KOPT-K1 (cell line): ENCODE results near the gene ESPN.

Source experiments
- H3K27ac ChIP-seq: fragments of 200-600 bp; sonication (generic); 2 replicates; pipeline ENCODE4 v1.5.1; 2016; ENCODE audit warnings: antibody characterized with exemption, mild to moderate bottlenecking, low read depth, low read length; ENCODE audit not compliant: poor library complexity, severe bottlenecking
- H3K36me3 ChIP-seq: fragments of 200-600 bp; sonication (generic); 2 replicates; pipeline ENCODE4 v1.5.1; 2017; ENCODE audit warnings: antibody characterized with exemption, mild to moderate bottlenecking, low read length, moderate library complexity; ENCODE audit not compliant: insufficient read depth
- H3K9me3 ChIP-seq: fragments of 200-600 bp; sonication (generic); 2 replicates; pipeline ENCODE4 v1.5.1; 2017; ENCODE audit warnings: antibody characterized with exemption, low read length, mild to moderate bottlenecking; ENCODE audit not compliant: insufficient read depth, poor library complexity, severe bottlenecking

The ESPN gene, protein sequence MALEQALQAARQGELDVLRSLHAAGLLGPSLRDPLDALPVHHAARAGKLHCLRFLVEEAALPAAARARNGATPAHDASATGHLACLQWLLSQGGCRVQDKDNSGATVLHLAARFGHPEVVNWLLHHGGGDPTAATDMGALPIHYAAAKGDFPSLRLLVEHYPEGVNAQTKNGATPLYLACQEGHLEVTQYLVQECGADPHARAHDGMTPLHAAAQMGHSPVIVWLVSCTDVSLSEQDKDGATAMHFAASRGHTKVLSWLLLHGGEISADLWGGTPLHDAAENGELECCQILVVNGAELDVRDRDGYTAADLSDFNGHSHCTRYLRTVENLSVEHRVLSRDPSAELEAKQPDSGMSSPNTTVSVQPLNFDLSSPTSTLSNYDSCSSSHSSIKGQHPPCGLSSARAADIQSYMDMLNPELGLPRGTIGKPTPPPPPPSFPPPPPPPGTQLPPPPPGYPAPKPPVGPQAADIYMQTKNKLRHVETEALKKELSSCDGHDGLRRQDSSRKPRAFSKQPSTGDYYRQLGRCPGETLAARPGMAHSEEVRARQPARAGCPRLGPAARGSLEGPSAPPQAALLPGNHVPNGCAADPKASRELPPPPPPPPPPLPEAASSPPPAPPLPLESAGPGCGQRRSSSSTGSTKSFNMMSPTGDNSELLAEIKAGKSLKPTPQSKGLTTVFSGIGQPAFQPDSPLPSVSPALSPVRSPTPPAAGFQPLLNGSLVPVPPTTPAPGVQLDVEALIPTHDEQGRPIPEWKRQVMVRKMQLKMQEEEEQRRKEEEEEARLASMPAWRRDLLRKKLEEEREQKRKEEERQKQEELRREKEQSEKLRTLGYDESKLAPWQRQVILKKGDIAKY

DNA sequence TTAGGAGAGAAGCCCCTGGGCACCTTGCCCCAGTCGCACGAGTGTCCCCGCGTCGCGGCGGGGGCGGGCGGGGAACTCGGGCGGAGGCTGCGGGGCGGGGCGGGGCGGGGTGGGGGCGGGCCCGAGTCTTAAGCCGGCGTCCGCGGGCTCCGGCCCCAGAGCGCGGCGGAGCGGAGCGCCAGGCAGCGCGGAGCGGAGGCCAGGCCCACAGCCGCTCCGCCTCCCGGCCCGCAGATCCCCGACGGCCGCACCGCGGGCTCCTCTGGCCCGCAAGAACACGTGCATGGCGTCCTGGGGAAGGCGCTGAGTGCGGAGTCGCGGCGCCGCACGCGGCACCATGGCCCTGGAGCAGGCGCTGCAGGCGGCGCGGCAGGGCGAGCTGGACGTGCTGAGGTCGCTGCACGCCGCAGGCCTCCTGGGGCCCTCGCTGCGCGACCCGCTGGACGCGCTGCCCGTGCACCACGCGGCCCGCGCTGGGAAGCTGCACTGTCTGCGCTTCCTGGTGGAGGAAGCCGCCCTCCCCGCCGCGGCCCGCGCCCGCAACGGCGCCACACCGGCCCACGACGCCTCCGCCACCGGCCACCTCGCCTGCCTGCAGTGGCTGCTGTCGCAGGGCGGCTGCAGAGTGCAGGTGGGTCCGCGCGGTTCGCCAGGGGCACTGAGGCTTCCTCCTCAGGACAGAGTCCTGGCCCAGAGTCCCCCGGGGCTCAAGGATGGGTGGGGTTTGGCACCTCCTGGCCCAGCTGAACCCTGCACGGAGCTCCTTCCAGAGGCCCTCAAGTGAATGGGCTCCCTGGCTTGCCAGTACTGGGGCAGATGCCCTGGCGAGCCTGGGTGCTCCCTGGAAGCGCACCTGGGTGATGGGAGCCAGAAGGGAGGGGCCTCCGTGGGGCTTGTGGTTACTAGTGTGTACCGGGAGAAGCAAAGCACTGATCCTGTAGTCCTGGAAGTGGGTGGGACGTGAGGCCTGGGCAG, at the start of gene ESPN:
ESPN (plus strand) TSS at position 158 of the 975 bp plus-strand sequence; CDS start at position 338, 180 bp downstream.
- Histone ChIP-seq H3K36me3 (no peaks in the 10 kb centered on the region), H3K9me3 (no peaks in the 10 kb centered on the region), H3K27ac (no peak within 1 kb of the TSS)

DNA sequence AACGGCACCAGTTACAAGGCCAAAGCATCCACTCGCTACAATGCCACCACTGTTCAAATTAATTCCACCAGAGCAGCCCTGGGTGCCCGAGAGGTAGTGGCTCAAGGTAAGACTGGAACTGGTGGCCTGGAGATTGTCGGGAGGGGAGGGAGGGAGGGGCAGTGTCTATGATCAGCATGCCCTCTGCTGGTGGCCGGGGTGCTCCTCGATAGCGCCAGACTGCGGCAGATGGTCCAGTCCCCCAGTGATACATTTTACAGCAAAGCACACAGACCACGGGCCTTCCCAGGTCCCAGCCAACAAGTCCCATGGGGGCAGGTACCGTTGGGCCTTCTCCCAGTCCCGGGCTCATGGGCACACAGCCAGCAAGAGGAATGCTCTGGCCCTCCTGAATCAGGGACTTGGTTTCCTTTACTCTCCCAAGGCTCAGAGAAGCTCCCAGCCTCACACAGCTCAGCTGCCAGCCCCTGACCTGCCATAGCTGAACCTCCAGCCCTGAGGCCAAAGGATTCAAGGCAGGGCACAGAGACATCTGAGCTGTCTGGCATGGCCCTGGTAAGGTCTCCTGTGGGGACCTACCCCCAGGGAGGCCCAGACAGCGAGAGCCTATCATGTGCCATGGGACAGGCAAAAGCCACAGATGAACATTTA, 46.4 kb upstream of the ESPN start:
- Histone ChIP-seq H3K9me3 (peaks cover 7% of the 10 kb centered on the region), H3K27ac (no peak overlapping the region), H3K36me3 (no peaks in the 10 kb centered on the region)

DNA sequence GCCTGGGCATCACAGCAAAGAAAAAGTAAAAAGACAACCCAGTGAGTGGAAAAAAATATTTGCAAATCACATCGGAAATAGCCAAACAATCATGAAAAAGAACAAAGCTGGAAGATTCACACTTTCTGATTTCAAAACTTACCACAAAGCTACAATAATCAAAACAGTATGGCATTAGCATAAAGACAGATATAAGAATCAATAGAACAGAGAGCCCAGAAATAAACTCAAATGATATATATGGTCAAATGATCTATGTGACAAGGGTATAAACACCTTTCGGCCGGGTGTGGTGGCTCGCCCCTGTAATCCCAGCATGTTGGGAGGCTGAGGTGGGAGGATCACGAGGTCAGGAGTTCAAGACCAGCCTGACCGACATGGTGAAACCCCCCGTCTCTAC, 44.5 kb upstream of the ESPN start:
- H3K9me3 ChIP-seq: peaks cover 17% of the 10 kb centered on the region
- no peak overlapping the region for H3K27ac ChIP-seq
- peaks cover 4% of the 10 kb centered on the region; the same call in 1 of the 2 replicates for H3K36me3 ChIP-seq

DNA sequence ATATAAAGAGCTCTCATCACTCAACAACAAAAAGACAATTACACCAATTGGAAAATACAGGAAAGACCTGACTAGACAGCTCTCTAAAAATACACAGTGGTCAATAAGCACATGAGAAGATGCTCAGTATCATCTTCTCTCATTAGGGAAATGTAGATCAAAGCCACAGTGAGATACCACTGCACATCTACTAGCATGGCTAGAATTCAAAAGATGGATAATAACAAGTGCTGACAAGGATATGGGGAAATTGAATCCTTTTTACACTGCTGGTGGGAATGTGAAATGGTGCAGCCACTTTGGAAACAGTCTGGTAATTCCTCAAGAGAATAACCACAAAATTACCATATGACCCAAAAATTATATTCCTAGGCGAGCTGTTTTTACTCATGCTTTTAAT, 40.4 kb upstream of the ESPN start:
- no peak overlapping the region for H3K27ac ChIP-seq

DNA sequence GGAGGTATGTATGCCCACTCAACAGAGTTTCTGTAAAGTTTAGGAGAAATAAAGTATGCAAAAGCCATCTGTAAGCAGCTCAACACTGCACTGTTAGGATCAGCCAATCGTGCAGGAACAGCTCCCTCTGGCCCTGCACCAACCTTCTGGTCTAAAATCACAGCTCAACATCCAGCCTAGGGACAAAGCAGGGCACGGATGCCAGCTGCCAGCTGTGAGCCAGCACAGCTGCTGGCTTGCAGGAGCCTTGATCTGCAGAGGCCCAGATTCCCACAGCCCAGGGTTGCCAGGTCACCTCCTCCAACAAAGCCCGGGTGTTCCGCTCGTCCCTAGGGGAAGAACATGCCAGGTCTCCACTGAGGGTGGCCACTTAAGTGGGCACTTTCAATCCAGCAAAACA, 39.6 kb upstream of the ESPN start:
- Histone ChIP-seq H3K27ac (no peak overlapping the region), H3K36me3 (peaks cover 12% of the 10 kb centered on the region; the same call in 1 of the 2 replicates), H3K9me3 (peaks cover 17% of the 10 kb centered on the region)

More for the DNA sequence above, 40.4 kb upstream of the ESPN start:
- H3K9me3 ChIP-seq: peaks cover 20% of the 10 kb centered on the region
- H3K36me3 ChIP-seq: peaks cover 11% of the 10 kb centered on the region; the same call in 1 of the 2 replicates

DNA sequence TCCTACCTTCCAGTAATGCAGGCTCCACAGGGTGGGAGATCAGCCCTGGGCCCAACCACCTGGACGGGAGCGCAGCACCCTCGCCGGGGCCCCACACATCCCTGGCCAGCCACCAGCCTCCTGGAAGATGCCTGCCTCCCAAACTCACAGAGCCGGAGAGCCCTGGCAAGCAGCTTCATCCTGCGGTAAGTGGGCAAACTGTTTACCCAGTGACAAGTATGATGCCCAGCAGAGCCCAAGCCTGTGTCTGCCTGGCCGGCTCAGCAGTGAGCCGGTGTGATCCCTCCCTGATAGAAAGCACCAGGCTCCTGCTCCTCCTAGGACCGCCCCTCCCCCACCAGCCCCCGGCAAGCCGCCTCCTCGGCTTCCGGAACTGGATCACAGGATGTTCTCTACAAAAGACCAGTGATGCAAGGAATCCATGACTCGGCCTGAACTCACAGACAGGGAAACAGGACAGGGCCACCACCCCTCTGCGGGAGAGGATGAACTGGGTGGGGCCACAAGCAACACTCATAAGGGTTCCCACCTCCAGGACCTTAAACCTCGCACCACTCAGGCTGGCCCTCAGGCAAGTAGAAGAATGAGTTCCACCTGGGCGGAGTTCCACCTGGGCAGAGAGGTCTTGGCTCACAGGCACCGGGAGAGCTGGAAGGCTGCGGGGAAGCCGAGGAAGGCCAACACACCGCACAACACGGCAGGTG, 38.9 kb upstream of the ESPN start:
- Histone ChIP-seq H3K9me3 (peaks cover 13% of the 10 kb centered on the region), H3K27ac (no peak overlapping the region), H3K36me3 (peaks cover 18% of the 10 kb centered on the region; the same call in 1 of the 2 replicates)

DNA sequence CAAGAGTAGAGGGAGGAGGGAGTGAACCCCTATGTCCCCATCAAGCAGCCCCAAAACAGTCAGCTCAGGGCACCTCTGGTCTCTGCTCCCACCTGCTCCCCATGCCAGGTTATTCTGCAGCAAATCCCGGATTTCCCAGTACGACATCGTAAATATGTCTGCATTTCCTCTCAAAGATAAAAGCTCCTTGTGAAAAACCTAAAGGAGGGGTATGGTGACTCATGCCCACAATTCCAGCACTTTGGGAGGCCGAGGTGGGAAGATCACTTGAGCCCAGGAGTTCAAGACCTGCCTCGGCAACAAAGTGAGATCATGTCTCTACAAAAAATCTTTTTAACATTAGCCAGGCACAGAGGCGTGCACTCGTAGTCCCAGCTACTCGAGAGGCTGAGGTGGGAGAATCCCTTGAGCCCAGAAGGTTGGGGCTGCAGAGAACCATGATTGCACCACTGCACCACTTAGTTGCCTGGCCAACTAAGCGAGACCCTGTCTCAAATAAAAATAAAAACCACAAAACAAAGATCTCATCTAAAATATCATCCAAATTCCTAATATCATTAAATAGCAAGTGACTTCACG, 38.1 kb upstream of the ESPN start:
- H3K27ac ChIP-seq: no peak overlapping the region
- H3K9me3 ChIP-seq: peaks cover 13% of the 10 kb centered on the region
- H3K36me3 ChIP-seq: peaks cover 18% of the 10 kb centered on the region; the same call in 1 of the 2 replicates

DNA sequence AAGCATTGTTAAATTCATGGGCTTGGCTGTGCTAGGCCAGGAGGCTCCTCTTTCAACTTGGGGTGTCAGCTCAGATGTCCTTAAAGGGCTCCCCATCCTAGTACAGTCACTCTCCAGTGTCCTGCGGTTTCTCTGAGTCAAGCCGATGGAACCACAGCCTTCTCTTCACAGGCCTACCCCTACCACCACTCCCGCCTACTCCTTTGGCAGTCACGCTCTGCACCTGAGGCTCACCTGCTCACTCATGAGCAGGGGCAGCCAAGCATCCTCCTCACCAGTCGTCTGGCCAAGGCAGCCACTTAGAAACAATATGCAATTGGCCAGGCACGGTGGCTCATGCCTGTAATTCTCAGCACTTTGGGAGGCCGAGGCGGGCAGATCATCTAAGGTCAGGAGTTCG, 34.6 kb upstream of the ESPN start:
- H3K27ac ChIP-seq: no peak overlapping the region
- H3K9me3 ChIP-seq: peaks cover 3% of the 10 kb centered on the region
- H3K36me3 ChIP-seq: peaks cover 15% of the 10 kb centered on the region; the same call in 1 of the 2 replicates

DNA sequence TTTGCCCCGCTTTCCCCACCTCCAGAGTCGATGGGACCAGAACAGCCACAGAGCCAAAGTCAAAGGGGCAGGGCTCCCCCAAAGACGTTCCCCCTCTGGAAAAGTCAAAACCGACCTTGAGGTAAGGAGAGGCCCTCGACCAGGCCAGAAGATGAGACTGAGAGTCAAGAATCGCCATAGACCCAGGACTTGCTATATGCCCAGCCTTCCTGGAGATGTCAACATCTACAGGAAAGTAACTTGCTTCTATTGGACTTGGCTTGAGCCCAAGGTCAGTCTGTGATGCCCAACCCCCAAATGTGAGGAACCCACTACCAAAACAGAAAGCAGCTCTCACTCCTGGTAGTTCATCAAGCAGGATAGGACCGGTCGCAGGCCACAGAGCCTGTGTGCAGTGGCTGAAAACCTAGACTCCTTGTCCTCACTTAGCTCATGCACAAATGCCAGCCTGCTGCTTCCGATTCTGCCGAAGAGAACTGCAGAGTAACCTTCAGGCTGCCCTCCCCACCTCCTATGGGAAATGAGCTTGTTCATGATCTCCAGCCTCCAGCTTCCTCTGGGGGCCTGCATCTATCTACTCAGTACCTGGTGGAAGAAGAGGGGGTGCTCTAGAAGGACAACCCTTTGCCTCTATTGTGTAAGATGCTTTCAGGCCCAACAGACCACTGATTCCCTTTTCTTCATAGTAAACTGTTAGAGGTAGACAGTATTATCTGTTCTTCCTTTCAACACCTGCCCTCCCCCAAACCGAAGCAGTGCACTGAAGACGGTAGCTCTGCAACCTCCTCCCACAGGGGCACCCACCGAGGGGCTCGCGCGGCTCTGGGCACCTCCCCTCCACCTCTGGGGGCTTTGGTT, 32.4 kb upstream of the ESPN start:
- Histone ChIP-seq H3K9me3 (no peaks in the 10 kb centered on the region), H3K36me3 (peaks cover 7% of the 10 kb centered on the region; the same call in 1 of the 2 replicates), H3K27ac (peak overlapping the region; percentile 94)

DNA sequence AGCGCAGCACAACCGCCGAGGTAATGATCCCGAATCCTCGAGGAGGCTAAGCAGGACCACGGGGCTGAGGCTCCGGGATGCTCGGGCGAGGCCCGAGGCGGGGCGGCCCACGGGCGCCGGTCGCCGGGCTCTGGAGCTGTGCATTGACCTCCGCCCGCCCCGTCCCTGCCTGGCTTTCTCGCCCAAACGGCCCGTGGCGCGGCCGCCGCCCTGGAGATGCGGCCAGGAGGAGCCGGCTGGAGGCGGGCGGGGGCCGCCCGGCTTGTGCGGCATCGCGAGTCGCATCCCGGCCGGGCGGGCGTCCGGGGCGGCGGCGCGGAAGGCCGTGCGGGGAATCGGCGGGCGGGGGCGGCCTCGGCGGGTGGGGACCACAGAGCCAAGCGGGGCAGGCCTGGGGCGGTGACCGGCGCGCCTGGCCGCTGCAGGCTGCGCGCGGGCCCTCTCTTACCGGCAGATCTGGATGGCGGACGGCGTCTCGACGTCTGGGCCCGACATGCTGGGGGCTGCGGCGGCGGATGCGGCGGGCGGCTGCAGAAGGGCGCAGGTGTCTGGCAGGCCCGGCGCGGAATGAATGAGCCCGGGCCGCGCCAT, 31.7 kb upstream of the ESPN start:
- H3K9me3 ChIP-seq: no peaks in the 10 kb centered on the region
- H3K27ac ChIP-seq: peak overlapping the region; percentile 94

DNA sequence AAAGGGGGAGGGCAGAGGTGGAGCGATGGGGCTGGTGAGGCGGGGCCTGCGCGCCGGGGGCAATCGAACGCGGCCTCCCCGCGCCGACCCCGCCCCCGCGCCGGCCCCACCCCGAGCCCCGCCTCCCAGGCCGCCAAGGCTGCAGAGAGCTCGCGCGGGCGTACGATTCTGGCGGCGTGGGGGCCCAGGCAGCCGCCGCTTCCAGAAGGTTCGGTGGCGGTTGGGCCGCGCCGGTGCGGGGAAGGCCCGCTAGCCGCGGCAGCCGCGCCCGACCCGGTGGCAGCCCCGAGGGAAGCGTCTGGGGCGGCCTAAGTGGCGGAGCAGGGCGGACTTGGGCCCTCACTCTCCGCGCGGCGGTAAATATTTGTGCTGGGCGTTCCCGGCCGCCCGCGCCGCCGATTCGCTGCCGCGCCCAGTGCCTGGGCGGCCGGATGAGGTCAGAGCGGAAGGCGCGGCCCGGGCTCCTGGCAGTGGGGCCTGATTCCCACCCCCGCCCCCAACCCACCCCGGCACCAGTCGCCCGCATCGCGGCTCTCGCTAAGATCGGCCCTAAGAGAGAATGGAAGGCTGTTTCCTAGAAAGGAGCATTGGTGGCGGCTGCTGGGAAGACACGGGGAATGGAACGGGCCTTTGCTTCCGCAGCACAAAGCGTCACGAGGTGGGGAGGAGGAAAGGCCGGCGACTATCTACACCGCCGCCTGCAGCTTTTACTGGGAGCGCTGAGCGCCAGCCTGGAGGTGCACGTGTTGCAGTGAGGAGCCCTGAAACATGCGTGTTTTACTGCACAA, 31.0 kb upstream of the ESPN start, which contains the start of gene ACOT7:
ACOT7 (minus strand) TSS at position 368 of the 788 bp plus-strand sequence. CDS start 368 bp downstream, outside the sequence.
- H3K36me3 ChIP-seq: peaks cover 7% of the 10 kb centered on the region; the same call in 1 of the 2 replicates
- peak within 1 kb of the TSS; percentile 94 for H3K27ac ChIP-seq
- no peaks in the 10 kb centered on the region for H3K9me3 ChIP-seq

More for the DNA sequence above, 31.7 kb upstream of the ESPN start:
- peaks cover 7% of the 10 kb centered on the region; the same call in 1 of the 2 replicates for H3K36me3 ChIP-seq
